ENCODE results near the gene SND1.

DNA sequence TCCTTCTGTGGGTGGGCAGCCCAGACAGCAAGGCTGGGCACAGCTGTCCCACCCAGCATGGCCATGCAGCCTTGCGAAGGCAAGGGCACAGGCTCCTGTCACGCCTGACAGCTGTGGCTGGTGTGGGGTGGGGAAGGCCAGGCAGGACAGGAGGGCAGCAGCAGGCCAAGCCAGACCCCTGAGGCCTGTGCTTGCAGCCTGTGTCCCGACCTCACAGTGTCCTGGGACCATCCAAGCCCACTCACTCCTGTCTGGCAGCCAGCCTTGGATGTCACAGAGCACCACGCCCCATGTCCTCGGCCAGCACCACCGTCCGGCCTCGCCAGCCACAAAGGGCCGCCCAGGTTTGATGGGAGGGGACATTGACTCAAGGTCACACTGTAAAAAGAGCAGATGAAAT lies 464.7 kb downstream of the SND1 start:
- TF ChIP-seq, protein P1, sequence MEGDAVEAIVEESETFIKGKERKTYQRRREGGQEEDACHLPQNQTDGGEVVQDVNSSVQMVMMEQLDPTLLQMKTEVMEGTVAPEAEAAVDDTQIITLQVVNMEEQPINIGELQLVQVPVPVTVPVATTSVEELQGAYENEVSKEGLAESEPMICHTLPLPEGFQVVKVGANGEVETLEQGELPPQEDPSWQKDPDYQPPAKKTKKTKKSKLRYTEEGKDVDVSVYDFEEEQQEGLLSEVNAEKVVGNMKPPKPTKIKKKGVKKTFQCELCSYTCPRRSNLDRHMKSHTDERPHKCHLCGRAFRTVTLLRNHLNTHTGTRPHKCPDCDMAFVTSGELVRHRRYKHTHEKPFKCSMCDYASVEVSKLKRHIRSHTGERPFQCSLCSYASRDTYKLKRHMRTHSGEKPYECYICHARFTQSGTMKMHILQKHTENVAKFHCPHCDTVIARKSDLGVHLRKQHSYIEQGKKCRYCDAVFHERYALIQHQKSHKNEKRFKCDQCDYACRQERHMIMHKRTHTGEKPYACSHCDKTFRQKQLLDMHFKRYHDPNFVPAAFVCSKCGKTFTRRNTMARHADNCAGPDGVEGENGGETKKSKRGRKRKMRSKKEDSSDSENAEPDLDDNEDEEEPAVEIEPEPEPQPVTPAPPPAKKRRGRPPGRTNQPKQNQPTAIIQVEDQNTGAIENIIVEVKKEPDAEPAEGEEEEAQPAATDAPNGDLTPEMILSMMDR (IDR thresholded peaks at IDR 0.05): no peak
- TF ChIP-seq POLR2A (IDR thresholded peaks at IDR 0.05): no peak
